NCI-H2196 (cell line): ENCODE data around the gene CFAP77.

Source experiments
- DNase-seq: peaks from one replicate; lab custom pipeline; 2025; ENCODE audit not compliant: unreplicated experiment; lab: John Stamatoyannopoulos, UW

CFAP77 gene

GRCh38 chr9:132486706-132487350 is 76.8 kb downstream of the CFAP77 start:
- no peak for DNase-seq

GRCh38 chr9:132487351-132487791 is 77.4 kb downstream of the CFAP77 start:
- DNase-seq = no peak

- no peak for DNase-seq
Observed at GRCh38 chr9:132487980-132488535, 78.0 kb downstream of the CFAP77 start.

- no peak for DNase-seq
Observed at GRCh38 chr9:132488626-132489025, 78.6 kb downstream of the CFAP77 start.

DNA sequence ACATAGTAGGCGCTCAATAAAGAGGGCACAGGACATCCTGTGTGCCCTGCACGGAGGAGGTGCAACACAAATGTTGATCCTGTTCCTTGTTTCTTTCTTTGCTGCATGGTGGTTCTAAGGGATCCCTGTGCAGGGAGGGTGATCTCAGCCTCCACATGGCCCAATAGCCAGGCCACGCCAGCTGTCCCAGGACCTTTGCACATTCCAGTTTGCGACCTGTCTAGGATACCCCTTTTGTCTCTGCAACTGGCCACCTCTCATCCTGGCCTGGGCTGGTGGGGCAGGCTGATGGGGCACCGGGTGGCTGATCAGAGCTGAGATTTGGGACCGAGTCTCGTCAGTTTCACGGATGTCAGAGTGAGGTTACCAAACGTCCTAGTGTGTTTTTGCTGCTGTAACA is 79.5 kb downstream of the CFAP77 start:
- no peak for DNase-seq

- DNase-seq = no peak
Observed at GRCh38 chr9:132494857-132495256, 84.8 kb downstream of the CFAP77 start.

GRCh38 chr9:132497731-132498130 is 87.7 kb downstream of the CFAP77 start:
- DNase-seq = no peak

DNA sequence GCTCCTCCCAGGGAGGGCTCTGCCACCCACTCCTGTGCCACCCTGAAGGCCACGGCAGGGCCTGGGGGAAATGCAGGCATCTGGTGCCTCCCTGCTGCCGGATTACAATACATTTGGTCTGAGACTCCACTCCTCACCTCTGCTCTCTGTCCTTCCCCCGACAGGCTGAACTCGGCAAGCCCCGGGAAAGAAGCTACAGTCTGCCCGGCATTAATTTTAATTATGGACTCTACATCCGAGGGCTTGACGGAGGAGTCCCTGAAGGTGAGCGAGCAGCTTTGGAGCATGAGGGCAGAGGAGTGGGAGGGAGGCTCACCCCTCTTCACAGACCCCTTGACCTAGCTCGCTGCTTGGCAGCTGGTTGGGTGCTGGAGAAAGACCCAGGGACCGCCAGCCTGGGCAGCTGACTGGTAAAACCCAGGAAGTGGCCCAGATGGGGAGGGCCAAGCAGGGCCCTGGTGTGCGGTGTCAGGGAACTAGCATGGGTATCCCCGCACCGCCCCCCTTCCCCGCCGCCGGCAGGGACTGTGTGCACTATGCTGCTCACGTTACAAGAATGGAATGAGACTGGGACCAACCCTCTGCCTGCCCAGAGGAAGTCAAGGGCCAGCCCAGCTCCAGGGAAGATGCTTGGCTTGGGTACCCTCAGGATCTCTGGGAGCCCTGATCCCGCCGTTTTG is 88.7 kb downstream of the CFAP77 start:
- peak; percentile 15 for DNase-seq

GRCh38 chr9:132499251-132499650 is 89.2 kb downstream of the CFAP77 start:
- DNase-seq = no peak

DNA sequence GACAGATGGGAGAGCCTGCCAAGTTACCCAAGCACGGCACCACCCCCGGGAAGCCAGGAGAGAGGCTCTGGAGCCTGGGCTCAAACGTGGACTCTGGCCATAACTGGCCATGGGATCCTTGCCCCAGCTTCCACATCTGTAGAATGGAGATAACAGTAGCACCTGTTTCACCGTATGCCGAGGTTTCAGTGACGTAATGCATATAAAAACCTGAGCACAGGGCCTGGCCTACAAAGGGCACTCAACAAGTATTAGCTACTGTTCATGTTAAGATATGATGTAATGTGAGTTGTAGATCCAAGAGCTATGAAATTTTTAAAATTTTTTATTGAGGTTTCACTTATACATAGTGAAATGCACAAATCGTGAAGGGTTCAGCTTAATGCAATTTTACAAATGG is 90.2 kb downstream of the CFAP77 start:
- no peak for DNase-seq

DNA sequence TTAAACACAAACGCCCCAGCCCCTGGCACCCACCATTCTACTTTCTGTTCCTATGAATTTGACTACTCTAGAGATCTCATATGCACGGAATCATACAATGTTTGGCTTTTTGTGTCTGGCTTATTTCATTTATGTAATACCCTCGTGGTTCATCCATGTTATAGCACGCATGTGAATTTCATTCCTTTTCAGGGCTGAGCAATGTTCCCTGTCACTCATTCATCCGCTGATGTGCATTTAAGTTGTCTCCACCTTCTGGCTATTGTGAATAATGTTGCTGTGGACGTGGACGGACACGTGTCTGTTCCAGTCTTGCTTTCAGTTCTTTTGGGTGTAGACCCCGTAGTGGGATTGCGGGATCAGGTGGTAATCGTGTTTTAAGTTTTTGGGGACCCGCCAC is 92.5 kb downstream of the CFAP77 start:
- no peak for DNase-seq

DNA sequence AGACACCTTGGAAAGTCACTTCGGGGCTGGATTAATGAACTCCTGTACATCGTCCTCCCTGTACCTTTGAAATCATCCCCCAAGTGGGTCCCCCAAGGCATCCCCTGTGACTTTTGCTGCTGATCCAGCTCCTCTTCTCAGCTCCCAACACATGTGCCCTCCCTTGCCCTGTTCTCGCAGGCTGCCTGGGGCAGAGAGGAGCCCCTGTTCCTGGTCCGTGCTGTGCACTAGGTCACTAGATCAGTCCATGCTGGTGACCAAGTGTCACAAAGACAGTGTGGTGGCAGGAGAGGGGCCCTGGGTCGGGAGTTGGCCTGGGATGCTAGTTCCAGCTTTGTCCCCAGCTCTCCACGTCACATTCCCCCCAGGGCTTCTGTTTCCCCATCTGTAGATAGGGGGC is 93.1 kb downstream of the CFAP77 start:
- DNase-seq = no peak

- DNase-seq = no peak
Observed at GRCh38 chr9:132504488-132504887, 94.5 kb downstream of the CFAP77 start.

DNA sequence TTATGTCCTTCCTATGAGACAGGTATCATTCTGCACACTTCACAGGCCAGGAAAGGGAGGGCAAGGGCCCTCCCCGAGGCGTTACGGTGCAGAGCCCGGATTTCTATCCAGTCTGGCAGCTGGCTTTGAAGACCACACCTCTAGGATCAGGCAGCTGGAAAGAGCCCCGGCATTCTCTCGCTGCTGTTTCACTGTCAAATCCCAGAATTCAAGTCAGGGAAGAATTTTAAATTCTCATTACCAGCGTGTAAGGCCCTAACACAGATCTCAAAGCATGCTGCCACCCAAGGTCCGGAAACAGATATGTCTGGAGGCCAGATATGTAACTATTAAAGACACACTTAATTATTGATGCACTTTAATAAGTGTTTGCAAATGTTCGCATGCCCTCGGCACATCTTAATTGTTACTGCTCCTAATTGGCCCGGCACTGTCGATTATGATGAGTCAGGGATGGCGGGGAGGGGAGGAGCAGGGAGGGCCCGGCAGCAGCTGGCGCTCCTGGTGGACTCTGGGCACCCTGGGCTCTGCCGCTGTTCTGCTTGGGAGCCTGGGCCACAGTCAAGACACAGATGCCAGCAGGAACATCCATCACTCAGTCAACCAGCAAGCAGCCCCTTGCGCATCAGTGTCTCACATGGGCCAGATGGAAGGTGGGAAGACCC is 96.1 kb downstream of the CFAP77 start:
- no peak for DNase-seq

- no peak for DNase-seq
Observed at GRCh38 chr9:132506977-132507669, 97.1 kb downstream of the CFAP77 start.

- peak; percentile 65 for DNase-seq
Observed at GRCh38 chr9:132507670-132508469, 97.9 kb downstream of the CFAP77 start.

DNA sequence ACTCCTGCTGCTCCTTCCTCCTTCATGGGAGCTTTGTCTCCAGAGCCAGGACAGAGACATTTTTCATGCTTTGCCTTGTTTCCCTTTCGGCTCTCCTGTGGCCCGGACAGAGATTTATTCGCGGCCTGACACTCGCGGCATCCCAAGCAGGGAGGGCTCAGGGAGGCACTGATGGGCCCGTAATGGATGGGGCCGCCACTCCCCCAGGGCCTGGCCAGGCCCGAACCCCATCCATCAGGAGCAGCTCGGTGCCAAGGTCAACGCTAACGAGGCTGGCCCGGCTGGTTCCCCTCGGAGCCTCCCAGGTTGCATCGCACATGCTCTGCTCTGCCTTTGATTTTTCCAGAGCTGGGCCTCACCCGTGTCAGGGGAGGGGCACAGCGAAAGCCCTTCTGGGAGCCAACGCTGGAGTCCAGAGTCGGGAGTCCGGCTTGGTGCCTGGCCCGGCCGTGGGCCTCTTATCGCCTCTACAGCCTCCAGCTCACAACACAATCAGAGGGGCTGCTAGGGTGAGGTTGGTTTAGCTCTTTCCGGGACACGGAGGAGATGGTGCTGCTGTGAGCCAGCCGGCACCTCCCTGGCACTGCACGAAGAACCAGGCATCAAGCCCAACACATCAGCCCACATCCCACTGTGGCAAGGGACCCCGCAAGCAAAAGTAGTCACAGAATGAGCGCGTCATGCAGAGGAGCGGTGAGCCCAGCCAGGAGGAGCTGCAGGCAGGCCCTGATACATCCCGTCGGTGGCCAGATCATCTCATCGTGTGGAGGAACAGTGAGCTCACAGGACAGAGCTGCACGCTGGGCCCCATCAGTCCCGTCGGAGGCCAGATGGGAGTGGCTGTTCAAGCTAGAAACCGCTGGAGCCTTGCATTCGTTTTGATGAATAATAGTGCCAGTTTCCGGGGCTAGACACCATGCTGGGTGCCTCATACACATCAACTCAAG is 100.2 kb downstream of the CFAP77 start:
- no peak for DNase-seq

DNA sequence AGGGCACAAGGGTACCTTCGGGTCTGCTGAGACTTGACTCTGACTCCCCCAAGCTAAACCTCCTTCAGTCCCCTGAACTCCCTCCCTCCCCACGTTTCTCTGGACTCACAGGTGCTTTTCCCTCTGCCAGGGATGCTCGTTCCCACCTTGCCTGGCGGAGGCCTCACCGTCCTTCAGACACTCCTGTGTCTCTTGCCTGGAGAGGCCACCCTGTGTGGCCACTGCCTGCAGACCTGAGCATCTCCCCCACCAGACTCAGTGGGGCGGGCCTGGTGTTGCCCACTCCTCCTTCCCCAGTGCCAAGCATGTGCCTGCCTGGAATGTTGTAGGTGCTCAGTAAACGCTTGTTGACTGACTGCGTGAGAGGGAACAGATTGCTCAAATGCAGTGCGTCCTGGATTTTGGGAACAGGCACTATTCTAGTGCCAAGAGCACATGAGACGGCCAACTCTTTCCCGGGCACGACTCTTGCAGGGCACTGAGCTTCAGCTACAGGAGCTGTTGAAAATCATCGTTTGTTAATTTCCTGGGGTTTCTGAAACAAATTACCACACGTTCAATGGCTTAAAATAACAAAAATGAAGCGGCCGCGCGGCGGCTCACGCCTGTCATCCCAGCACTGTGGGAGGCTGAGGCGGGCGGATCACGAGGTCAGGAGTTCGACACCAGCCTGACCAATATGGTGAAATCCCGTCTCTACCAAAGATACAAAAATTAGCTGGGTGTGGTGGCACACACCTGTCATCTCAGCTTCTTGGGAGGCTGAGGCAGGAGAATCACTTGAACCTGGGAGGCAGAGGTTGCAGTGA is 101.4 kb downstream of the CFAP77 start:
- DNase-seq = no peak

DNA sequence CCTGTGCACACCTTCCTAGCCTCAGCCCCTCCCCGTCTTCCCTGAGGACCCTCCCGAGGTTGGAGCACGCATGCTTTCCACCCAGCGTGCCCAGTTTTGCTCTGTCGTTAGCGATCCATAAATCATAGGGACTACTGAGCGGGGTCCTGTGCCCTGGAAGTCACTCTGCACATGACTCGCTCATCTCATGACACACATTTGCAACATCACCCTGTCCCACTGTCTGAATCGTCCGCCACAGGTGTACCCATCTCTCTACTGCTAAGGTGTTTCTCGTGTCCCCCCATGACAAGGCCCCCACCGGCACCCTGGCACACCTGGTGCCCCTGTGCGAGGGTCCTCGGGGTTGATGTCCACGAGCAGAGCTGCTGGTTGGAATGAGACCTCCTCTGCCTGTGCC is 103.4 kb downstream of the CFAP77 start:
- no peak for DNase-seq
